ENCODE data around the gene PPP2R1B. TPM values are rescaled to one million over a fixed set of nuclear protein-coding genes. Genes with fewer than 3 reads are reported as not detected.

The PPP2R1B gene
- total RNA-seq, 1 experiment from 2014 or later: 105 TPM

- Mint-ChIP-seq H3K4me3 (peak overlapping the region; percentile 99 to 100), H3K4me1 (peaks cover 43 to 54% of the 10 kb centered on the region in 2 experiments), H3K27ac (peak overlapping the region; percentile 98 to 100 (median 99)), H3K27me3 (ENCODE audit: low read depth) (no peaks in the 10 kb centered on the region), H3K36me3 (ENCODE audit: insufficient read depth in 1 of 3, low read depth in 3 of 3) (peaks cover 18 to 32% (median 28%) of the 10 kb centered on the region in 3 experiments), H3K9me3 (no peaks in the 10 kb centered on the region)
- WGBS (ENCODE audit: extremely low coverage, insufficient read length, low lambda C conversion rate): no CpG with 5 or more reads among the region's 7 CpGs
- Histone ChIP-seq H3K27ac (ENCODE audit: insufficient read length, low read depth, low read length) (peak overlapping the region; percentile 59), H4K5ac (ENCODE audit: insufficient read length, low read depth, low read length) (peak overlapping the region; percentile 55), H3K9me3 (ENCODE audit: control insufficient read depth, low read depth, low read length) (no peaks in the 10 kb centered on the region), H2AFZ (ENCODE audit: low read length) (peak overlapping the region; percentile 75), H2BK120ac (ENCODE audit: low read depth, low read length, poor library complexity, severe bottlenecking) (no peak overlapping the region), H3K9ac (ENCODE audit: extremely low read depth, insufficient read length, low read length) (peak overlapping the region; percentile 92), H3K79me2 (ENCODE audit: insufficient read depth, low read length) (0 out of 2 replicates have a peak, but pooled peaks cover 5% of the 10 kb centered on the region), H4K8ac (replicated peaks; ENCODE audit: insufficient read length, low read depth, low read length) (no peak overlapping the region), H3K14ac (ENCODE audit: insufficient read depth, low read length) (peak overlapping the region; percentile 96; the same call in 1 of the 2 replicates), H3K56ac (ENCODE audit: insufficient read length, low read depth, low read length) (no peak overlapping the region), H3K23me2 (ENCODE audit: insufficient read length, low read depth, low read length, poor library complexity, severe bottlenecking) (peaks cover 11% of the 10 kb centered on the region), H2BK12ac (ENCODE audit: insufficient read length, low read depth, low read length) (no peak overlapping the region), H3K4me2 (ENCODE audit: insufficient read depth, insufficient read length, low read length) (peak overlapping the region; percentile 85), H3K23ac (ENCODE audit: insufficient read length, low read depth, low read length) (no peak overlapping the region), H2BK20ac (ENCODE audit: low read depth, low read length, poor library complexity, severe bottlenecking) (no peak overlapping the region), H3K79me1 (ENCODE audit: insufficient read depth, low read depth, low read length, poor library complexity, severe bottlenecking) (peaks cover 6% of the 10 kb centered on the region), H2AK5ac (ENCODE audit: insufficient read length, low read length) (no peak overlapping the region), H2BK5ac (ENCODE audit: insufficient read length, low read length) (no peak overlapping the region), H4K20me1 (ENCODE audit: control insufficient read depth, insufficient read depth, insufficient read length) (no peaks in the 10 kb centered on the region), H3K4ac (ENCODE audit: low read depth, low read length) (no peak overlapping the region; the same call in 1 of the 2 replicates), H3K4me1 (ENCODE audit: insufficient read depth, low read length) (peaks cover 6% of the 10 kb centered on the region; the same call in 1 of the 2 replicates), H3K18ac (ENCODE audit: insufficient read length, low read depth, low read length) (no peak overlapping the region), H2BK15ac (ENCODE audit: low read depth, low read length) (no peak overlapping the region), H3K27me3 (ENCODE audit: insufficient read depth, low read length) (no peaks in the 10 kb centered on the region), H3T11ph (ENCODE audit: low read length) (no peak overlapping the region), H4K91ac (ENCODE audit: insufficient read length, low read depth, low read length) (no peak overlapping the region)
- DNase-seq: no peak
- no peak for TF ChIP-seq CTCF (conservative IDR thresholded peaks at IDR 0.05)
Observed at GRCh38 chr11:111766834-111767142, 599 bp upstream of the PPP2R1B start.
